Cardiac fibroblast (primary cell): ENCODE measurements around the gene PNPLA3.

Experiments
- DNase-seq, 2 donors: peaks; one replicate each; pipeline versions ENCODE4 v3.0.0 to v3.0.0-alpha.2; 2010; ENCODE audit warnings: low read depth in 2 of 2
- H3K4me3 ChIP-seq, 2 donors: replicated peaks in 1 of 2; 1 replicate in 1 of 2; 2 replicates in 1 of 2; pipeline ENCODE4 v1.5.1; 2011; ENCODE audit warnings: low read depth in 2 of 2, low read length in 2 of 2, mild to moderate bottlenecking in 2 of 2, moderate library complexity in 1 of 2
- CTCF ChIP-seq: IDR thresholded peaks from one replicate; pipeline ENCODE4 v1.5.1; 2011; ENCODE audit warnings: low read depth, mild to moderate bottlenecking, low read length, inconsistent platforms

Gene PNPLA3

GRCh38 chr22:43951966-43952365, 28.4 kb downstream of the PNPLA3 start:
- DNase-seq, result no peak
- TF ChIP-seq CTCF, result no peak
- no peak overlapping the region for H3K4me3 ChIP-seq

- peak overlapping the region; percentile 66 to 90 for H3K4me3 ChIP-seq
- TF ChIP-seq CTCF, result no peak
- no peak for DNase-seq
Measured at GRCh38 chr22:43953988-43954785, 30.6 kb downstream of the PNPLA3 start.

DNA sequence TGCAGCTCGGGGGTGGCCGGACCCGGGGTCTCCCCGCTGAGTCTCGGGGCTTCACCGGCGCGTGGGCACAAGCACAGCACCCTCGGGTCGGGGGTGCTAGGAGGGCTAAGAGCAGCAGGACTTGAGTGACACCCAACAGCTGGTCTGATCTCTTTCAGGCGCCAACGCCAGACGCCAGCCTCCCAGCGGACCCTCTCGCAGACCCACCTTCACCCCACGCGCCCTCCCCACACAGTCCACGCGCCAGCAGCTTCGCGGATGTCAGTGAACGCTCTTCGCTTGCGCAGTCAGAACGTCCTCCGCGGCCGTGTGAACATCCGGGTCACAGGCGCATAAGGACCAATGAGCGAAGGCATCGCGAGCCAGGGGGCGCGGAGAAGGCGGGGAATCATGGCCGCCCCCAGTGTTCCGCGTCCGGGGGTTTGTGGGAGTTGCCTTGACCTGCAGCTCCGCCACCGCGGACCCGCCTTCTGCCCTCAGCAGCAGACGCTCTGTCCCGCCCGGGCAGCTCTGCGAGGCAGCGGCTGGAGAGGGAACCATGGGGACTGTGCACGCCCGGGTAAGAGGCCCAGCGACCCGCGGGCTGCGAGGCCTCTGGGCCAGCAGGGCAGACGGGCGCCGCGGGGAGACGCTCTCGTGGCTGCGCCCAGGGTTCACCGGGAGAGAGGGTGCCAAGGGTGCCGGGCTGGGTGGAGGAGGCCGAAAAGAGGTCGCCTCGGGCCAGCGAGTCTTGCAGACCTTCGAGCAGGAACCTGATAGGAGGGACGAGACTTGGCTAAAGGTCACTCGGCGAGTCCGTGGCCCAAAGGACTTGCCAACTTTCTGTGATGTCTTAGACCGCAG, 31.7 kb downstream of the PNPLA3 start, which contains the start of gene SAMM50:
TSS of gene SAMM50 (plus strand) at position 403 of the 843 bp plus-strand sequence. CDS start at position 539, 136 bp downstream.
- no peak for TF ChIP-seq CTCF
- peak; percentile 92 to 93 for DNase-seq
- peak within 1 kb of the TSS; percentile 66 to 90 for H3K4me3 ChIP-seq

GRCh38 chr22:43955883-43956782, 32.5 kb downstream of the PNPLA3 start:
- H3K4me3 ChIP-seq, result peak overlapping the region; percentile 66 to 90
- TF ChIP-seq CTCF, result no peak
- peak; percentile 15 to 27 for DNase-seq

DNA sequence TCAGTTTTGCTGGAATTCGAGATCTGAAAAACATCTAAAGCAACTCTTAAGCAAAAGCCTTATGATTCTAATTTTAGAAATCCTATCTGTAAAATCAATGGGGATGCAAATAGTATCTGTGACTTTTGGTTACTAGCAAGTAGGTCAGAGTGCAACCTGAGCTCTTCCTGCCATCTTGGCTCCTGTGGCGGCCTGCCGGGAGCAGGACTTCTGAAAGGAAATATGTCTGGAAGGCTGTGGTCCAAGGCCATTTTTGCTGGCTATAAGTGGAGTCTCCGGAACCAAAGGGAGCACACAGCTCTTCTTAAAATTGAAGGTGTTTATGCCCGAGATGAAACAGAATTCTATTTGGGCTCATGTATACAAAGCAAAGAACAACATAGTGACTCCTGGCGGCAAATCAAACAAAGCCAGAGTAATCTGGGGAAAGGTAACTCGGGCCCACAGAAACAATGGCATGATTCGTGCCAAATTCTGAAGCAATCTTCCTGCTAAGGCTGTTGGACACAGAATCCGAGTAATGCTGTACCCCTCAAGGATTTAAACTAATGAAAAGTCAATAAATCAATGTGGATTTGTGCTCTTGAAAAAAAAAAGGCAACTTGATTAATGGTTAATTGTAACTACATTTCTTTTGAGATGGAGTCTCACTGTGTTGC, 33.3 kb downstream of the PNPLA3 start:
- DNase-seq, result peak; percentile 42 to 50
- TF ChIP-seq CTCF, result no peak
- H3K4me3 ChIP-seq, result no peak overlapping the region

DNA sequence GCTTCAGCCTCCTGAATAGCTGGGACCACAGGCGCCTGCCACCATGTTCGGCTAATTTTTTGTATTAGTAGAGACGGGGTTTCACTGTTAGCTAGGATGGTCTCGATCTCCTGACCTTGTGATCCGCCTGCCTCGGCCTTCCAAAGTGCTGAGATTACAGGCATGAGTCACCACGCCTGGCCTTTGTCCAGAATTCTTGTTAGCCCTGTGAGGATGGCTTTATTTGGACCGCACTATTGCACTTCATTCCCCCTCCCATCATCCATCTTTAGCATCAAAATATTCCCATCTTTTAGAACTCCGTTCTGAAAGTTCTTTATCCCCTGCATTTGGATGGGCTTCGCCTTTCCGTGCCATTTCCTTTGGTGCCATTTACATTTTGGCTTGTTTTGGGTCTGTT, 34.3 kb downstream of the PNPLA3 start:
- no peak for TF ChIP-seq CTCF
- peak; percentile 39 to 46 for DNase-seq
- no peak overlapping the region for H3K4me3 ChIP-seq
